Type B pancreatic cell (in vitro differentiated cells): Measurements from ENCODE around the gene RAMP1. TPM values are rescaled to one million over a fixed set of nuclear protein-coding genes. Genes with fewer than 3 reads are reported as not detected.

Source experiments
- DNase-seq: peaks from one replicate; pipeline ENCODE4 v3.0.0; 2021; ENCODE audit warnings: mixed read lengths; ENCODE audit not compliant: unreplicated experiment; ENCODE audit errors: extremely low spot score
- H3K27ac Mint-ChIP-seq: 2 replicates; pipeline ENCODE4 v1.8.0; 2021; ENCODE audit warnings: mild to moderate bottlenecking, mixed read lengths
- H3K27me3 Mint-ChIP-seq: 2 replicates; pipeline ENCODE4 v1.8.0; 2021; ENCODE audit warnings: mixed read lengths
- H3K36me3 Mint-ChIP-seq: 2 replicates; pipeline ENCODE4 v1.8.0; 2021; ENCODE audit warnings: mixed read lengths
- H3K4me1 Mint-ChIP-seq: one replicate; pipeline ENCODE4 v1.8.0; 2021; ENCODE audit warnings: mixed read lengths; ENCODE audit not compliant: unreplicated experiment
- H3K4me3 Mint-ChIP-seq: 2 replicates; pipeline ENCODE4 v1.8.0; 2021; ENCODE audit warnings: mild to moderate bottlenecking, mixed read lengths
- H3K9me3 Mint-ChIP-seq: 2 replicates; pipeline ENCODE4 v1.8.0; 2021; ENCODE audit warnings: mixed read lengths
- total RNA-seq: library from RNA; stranded (reverse); gene quantifications from 2 replicates; pipeline ENCODE4 v1.2.1, GENCODE V29; 2021; ENCODE audit warnings: low replicate concordance
- TF ChIP-seq, protein P1 (sequence below): fragments of 200-600 bp; sonication (generic); conservative IDR thresholded peaks from 2 replicates; pipeline ENCODE4 v1.5.0; 2021; ENCODE audit warnings: antibody characterized with exemption, mild to moderate bottlenecking

The RAMP1 gene
- total RNA-seq, 1 donor from 2014 or later: 11.3 TPM

DNA sequence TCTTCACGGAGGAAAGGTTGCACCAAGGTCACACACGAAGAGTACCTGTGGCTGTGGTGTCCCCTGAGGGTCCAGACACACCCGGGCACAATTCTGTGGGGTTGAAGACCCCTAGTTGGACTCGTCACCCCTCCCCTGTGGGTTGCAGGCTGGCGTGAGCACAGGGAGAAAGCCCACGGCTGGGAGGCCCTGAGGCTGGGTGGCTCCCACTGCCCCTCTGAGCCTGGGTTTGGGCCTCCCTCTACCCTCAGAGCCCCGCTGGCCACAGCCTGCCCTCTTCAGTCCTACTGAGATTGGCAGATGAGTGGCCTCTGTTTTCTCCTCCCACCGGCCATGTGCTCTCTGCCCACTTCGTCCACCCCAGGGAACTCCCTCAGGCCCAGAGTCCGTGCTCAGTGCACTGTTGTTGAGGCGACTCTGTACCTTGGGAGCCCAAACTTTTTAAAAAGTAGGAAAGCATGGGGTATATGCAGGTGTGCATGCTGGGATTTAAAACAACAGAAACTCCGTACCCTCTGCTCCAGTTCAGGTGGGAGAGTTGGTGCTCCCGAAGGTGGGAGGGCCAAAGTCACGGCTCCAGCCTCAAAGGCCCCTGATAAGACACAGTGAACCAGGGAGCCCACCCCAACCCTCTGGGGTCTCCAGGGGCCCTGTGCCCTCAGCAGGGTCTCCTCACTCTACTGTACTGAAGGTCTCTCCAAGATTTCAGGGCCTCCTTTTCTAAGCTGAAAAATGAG is 19.1 kb downstream of the RAMP1 start:
- H3K36me3 Mint-ChIP-seq: no peaks in the 10 kb centered on the region
- H3K27ac Mint-ChIP-seq: no peak overlapping the region
- TF ChIP-seq, protein P1, sequence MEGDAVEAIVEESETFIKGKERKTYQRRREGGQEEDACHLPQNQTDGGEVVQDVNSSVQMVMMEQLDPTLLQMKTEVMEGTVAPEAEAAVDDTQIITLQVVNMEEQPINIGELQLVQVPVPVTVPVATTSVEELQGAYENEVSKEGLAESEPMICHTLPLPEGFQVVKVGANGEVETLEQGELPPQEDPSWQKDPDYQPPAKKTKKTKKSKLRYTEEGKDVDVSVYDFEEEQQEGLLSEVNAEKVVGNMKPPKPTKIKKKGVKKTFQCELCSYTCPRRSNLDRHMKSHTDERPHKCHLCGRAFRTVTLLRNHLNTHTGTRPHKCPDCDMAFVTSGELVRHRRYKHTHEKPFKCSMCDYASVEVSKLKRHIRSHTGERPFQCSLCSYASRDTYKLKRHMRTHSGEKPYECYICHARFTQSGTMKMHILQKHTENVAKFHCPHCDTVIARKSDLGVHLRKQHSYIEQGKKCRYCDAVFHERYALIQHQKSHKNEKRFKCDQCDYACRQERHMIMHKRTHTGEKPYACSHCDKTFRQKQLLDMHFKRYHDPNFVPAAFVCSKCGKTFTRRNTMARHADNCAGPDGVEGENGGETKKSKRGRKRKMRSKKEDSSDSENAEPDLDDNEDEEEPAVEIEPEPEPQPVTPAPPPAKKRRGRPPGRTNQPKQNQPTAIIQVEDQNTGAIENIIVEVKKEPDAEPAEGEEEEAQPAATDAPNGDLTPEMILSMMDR: no peak
- peaks cover 9% of the 10 kb centered on the region for H3K4me1 Mint-ChIP-seq
- no peak for DNase-seq
- H3K27me3 Mint-ChIP-seq: no peaks in the 10 kb centered on the region
- H3K9me3 Mint-ChIP-seq: no peaks in the 10 kb centered on the region
- H3K4me3 Mint-ChIP-seq: no peak overlapping the region

DNA sequence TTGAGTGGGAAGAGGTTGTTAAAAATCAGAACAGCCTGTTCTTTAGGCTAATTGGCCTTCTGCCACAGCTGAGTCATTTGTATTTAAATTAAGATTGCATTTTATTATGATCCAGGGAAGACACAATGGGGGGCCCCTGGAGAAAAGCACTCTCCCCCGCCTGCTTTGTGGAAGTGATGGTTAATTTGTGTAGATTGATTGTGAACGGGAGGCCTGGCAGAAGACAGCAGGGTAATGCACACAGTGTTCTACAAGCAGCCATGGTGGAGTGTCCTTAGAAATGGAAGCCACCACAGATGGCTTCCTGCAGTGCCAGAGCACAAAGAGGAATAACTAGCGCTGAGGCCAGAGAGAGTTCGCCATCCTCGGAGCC is 19.6 kb downstream of the RAMP1 start:
- Mint-ChIP-seq H3K9me3 (no peaks in the 10 kb centered on the region), H3K4me3 (no peak overlapping the region), H3K36me3 (no peaks in the 10 kb centered on the region), H3K27me3 (peaks cover 2% of the 10 kb centered on the region), H3K4me1 (peaks cover 8% of the 10 kb centered on the region), H3K27ac (no peak overlapping the region)
- TF ChIP-seq, protein P1: no peak
- no peak for DNase-seq

DNA sequence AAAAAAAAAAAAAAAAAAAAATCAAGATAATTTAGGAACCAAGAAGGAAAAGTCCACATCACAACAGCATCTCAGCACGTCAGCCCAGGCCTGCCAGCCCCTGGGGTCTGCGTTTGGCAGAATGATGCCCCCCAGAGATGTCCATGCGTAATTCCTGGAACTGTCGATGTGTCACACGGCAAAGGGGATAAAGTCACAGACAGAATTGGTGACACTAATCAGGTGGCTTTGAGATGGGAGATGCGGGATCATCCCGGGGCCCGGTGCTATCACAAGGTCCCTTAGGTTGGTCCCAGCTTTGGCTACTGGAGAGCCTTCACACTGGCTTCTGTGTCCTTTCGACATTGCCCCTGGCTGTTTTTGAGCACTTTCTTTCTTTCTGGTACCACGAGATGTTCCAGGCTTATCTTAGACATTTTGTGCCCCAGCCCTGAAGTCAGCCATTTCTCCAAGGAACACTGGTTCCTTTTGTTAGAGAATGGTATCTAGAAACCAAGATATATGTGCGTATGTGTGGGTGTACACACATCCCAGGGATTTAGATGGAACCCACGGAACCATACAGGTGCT is 20.7 kb downstream of the RAMP1 start:
- TF ChIP-seq, protein P1: no peak
- no peaks in the 10 kb centered on the region for H3K9me3 Mint-ChIP-seq
- H3K4me3 Mint-ChIP-seq: no peak overlapping the region
- H3K36me3 Mint-ChIP-seq: no peaks in the 10 kb centered on the region
- H3K4me1 Mint-ChIP-seq: peaks cover 11% of the 10 kb centered on the region
- peaks cover 4% of the 10 kb centered on the region for H3K27me3 Mint-ChIP-seq
- DNase-seq: no peak
- H3K27ac Mint-ChIP-seq: no peak overlapping the region

DNA sequence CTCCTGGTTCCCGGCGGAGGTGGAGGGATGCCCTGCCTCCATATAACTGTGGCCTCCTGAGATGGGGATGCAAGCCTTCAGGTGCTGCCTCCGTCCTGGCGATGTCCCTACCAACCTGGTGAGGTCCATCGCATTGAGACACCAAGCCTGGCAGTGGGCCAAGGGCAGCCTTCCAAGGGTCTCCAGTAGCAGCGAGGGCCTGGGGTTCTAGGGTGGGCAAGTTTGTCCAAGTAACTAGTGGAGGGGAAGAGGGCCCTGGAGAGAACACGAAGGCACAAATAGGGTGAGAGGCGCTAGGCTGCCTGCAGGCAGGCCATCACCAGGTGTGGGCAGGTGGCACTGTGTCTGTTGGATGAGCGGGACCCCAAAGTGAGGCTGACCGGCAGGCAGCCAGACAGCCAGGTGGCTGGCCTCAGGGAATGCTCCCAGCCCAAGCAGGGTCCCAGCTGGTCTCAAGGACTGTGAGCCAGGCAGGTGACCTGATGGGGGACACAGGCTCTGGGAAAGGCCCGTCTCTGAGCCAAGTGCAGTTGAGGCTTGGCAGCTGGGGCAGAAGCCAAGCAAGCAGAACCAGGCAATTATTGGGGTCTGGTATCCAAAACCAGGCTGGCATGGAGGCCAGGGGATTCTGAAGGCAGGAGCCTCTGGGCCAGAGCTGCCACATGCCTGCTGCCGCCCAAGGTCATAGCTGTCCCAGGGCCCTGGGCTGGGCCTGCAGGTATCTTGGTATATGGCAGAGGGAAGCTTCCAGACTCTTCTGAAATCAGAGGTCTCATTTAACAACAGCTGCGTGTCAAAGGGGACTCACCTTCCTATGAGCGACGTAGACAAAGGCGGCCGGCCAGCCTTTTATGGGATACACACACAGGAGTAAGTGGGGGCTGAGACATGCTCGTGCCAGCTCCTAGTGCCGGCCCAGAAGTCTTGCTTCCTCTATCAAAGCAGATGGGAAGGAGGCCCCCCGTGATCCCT is 23.4 kb downstream of the RAMP1 start:
- DNase-seq: no peak
- no peaks in the 10 kb centered on the region for H3K9me3 Mint-ChIP-seq
- H3K27me3 Mint-ChIP-seq: peaks cover 4% of the 10 kb centered on the region
- TF ChIP-seq, protein P1: no peak
- H3K36me3 Mint-ChIP-seq: no peaks in the 10 kb centered on the region
- no peak overlapping the region for H3K27ac Mint-ChIP-seq
- H3K4me1 Mint-ChIP-seq: peaks cover 11% of the 10 kb centered on the region
- no peak overlapping the region for H3K4me3 Mint-ChIP-seq

DNA sequence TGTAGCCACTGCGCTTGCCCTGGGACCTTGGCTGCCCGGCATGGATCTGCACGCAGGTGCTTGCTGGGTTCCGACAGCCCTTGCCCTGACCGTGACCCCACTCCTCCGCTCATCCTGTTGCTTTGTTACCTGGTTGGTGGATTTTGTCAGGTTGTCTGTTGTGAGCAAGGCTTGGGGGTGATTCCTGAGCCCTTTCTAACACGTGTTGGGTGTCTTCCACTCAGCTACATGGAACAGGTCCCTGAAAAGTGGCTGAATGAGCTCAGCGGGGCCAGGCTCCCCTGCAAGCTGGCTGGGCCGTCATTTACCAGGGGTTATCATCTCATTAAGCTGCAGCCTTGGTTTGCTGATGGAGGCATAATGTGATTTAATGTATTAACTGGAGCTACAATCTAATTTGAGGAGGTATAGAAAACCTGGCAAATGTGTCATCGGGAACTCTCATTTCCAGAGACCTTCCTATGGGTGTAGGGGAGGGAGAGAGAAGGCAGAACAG is 24.6 kb downstream of the RAMP1 start:
- no peak overlapping the region for H3K27ac Mint-ChIP-seq
- TF ChIP-seq, protein P1: no peak
- H3K36me3 Mint-ChIP-seq: no peaks in the 10 kb centered on the region
- no peak overlapping the region for H3K4me3 Mint-ChIP-seq
- no peak for DNase-seq
- peaks cover 4% of the 10 kb centered on the region for H3K27me3 Mint-ChIP-seq
- peaks cover 9% of the 10 kb centered on the region for H3K4me1 Mint-ChIP-seq
- H3K9me3 Mint-ChIP-seq: no peaks in the 10 kb centered on the region
